HepG2 (cell line): ENCODE measurements around the gene MFRP. TPM values are rescaled to one million over a fixed set of nuclear protein-coding genes. Genes with fewer than 3 reads are reported as not detected.
"Not testable (repeated sequence)": the region's sequence is repeated elsewhere in the genome, so short reads cannot be mapped to it uniquely, and the experiment has no call there.

ENCODE experiments used
- ATAC-seq: fragments of 200-7000 bp; cut with Tn5 transposase; 3 replicates; pipeline ENCODE4 v1.9.1; 2020; ENCODE audit warnings: mild to moderate bottlenecking, moderate library complexity
- BruUV-seq: library from RNA; stranded (reverse); fragments of 400-500 nt; replicated peaks from 2 replicates; lab custom pipeline; 2021; lab: Mats Ljungman, UMichigan
- CTCF ChIA-PET: fragments of 300-600 bp; formaldehyde crosslinking; extraction: SDS; loops from one replicate; lab custom pipeline; 2021; ENCODE audit warnings: low total read pairs, inconsistent platforms, low intra/inter-chr PET ratio; lab: Yijun Ruan, JAX
- POLR2A ChIA-PET: fragments of 350-600 bp; sonication (Branson Sonifier 250); formaldehyde crosslinking; loops from one replicate; lab custom pipeline; 2020; ENCODE audit warnings: antibody characterized with exemption, inconsistent platforms; lab: Yijun Ruan, JAX
- DNase-seq: peaks from one replicate; pipeline ENCODE4 v3.0.0-alpha.2; 2015; ENCODE audit warnings: low spot score
- FAIRE-seq: peaks from 3 replicates; lab custom pipeline; 2011; peaks lifted over from hg19 to GRCh38; lab: Jason Lieb, UNC
- H2AFZ ChIP-seq: one replicate; pipeline ENCODE4 v1.6.1; 2011; ENCODE audit warnings: low read length, inconsistent platforms
- H3K27ac ChIP-seq: fragments of 300-600 bp; 3 replicates; pipeline ENCODE4 v1.8.0; 2011; ENCODE audit warnings: mixed run types, mild to moderate bottlenecking, mixed read lengths, low read length, inconsistent platforms; ENCODE audit not compliant: insufficient read depth; ENCODE audit errors: extremely low read length
- H3K27me3 ChIP-seq, 2 experiments: fragments of 200-600 bp in 1 of 2; 2 replicates in 1 of 2; 3 replicates in 1 of 2; pipeline versions ENCODE4 v1.6.0 to v1.8.0; 2011; ENCODE audit warnings: low read length in 2 of 2, mild to moderate bottlenecking in 2 of 2, moderate library complexity in 2 of 2, inconsistent platforms in 1 of 2; ENCODE audit not compliant: insufficient read depth in 2 of 2, control insufficient read depth in 1 of 2
- H3K36me3 ChIP-seq, 2 experiments: fragments of 200-600 bp in 1 of 2; replicated peaks in 1 of 2; 2 replicates in 1 of 2; 3 replicates in 1 of 2; pipeline versions ENCODE4 v1.5.1 to v1.8.0; 2011; ENCODE audit warnings: low read length in 2 of 2, inconsistent platforms in 1 of 2; ENCODE audit not compliant: insufficient read depth in 2 of 2, control insufficient read depth in 1 of 2
- H3K4me1 ChIP-seq: 2 replicates; pipeline ENCODE4 v1.5.1; 2012; ENCODE audit warnings: low read length, inconsistent platforms; ENCODE audit not compliant: insufficient read depth
- H3K4me2 ChIP-seq: 2 replicates; pipeline ENCODE4 v1.6.0; 2011; ENCODE audit warnings: low read depth, low read length, inconsistent platforms
- H3K4me3 ChIP-seq, 3 experiments: fragments of 200-600 bp in 1 of 3; sonication (generic), shearing (Covaris generic) in 1 of 3; replicated peaks in 1 of 3; 2 replicates each; pipeline ENCODE4 v1.5.1; 2011 to 2016; ENCODE audit warnings: low read length in 3 of 3, inconsistent platforms in 2 of 3, low read depth in 2 of 3, mild to moderate bottlenecking in 2 of 3, control low read depth in 1 of 3, mixed read lengths in 1 of 3; ENCODE audit not compliant: insufficient read depth in 1 of 3
- H3K79me2 ChIP-seq: one replicate; pipeline ENCODE4 v1.6.1; 2011; ENCODE audit warnings: low read length, inconsistent platforms; ENCODE audit not compliant: insufficient read depth
- H3K9ac ChIP-seq: 2 replicates; pipeline ENCODE4 v1.6.0; 2011; ENCODE audit warnings: mild to moderate bottlenecking, low read depth, low read length, inconsistent platforms; ENCODE audit not compliant: insufficient read depth
- H3K9me3 ChIP-seq: 2 replicates; pipeline ENCODE4 v1.5.1; 2012; ENCODE audit warnings: mild to moderate bottlenecking, low read length
- H4K20me1 ChIP-seq: 2 replicates; pipeline ENCODE4 v1.6.0; 2011; ENCODE audit warnings: inconsistent platforms, mild to moderate bottlenecking, low read length, moderate library complexity; ENCODE audit not compliant: insufficient read depth
- ARID2 ChIP-seq: sonication (generic); formaldehyde crosslinking; IDR thresholded peaks from 2 replicates; pipeline ENCODE4 v1.8.1; 2022; ENCODE audit warnings: mild to moderate bottlenecking, missing genetic modification reagents, borderline replicate concordance
- ARNT ChIP-seq: fragments of 450-650 bp; IDR thresholded peaks from 2 replicates; pipeline ENCODE4 v1.6.1; 2017
- CEBPG ChIP-seq: IDR thresholded peaks from 2 replicates; pipeline ENCODE4 v1.6.1; 2016
- CREM ChIP-seq, 2 experiments: sonication (generic) in 1 of 2; formaldehyde crosslinking in 1 of 2; IDR thresholded peaks; 2 replicates each; pipeline versions ENCODE4 v1.4.0 to v1.6.1; 2016 to 2020; ENCODE audit warnings: antibody characterized with exemption in 1 of 2, mild to moderate bottlenecking in 1 of 2, missing genetic modification reagents in 1 of 2
- FOXK2 ChIP-seq: fragments of 450-650 bp; IDR thresholded peaks from 2 replicates; pipeline ENCODE4 v1.6.1; 2016
- FOXP1 ChIP-seq, 2 experiments: fragments of 450-650 bp in 1 of 2; IDR thresholded peaks; 2 replicates each; pipeline ENCODE4 v1.6.1; 2017 to 2018; ENCODE audit warnings: antibody characterized with exemption in 1 of 2
- KDM5B ChIP-seq: sonication (generic); formaldehyde crosslinking; IDR thresholded peaks from 2 replicates; pipeline ENCODE4 v1.4.0; 2020; ENCODE audit warnings: missing genetic modification reagents, mild to moderate bottlenecking, borderline replicate concordance
- NKX3-1 ChIP-seq: sonication (generic); formaldehyde crosslinking; IDR thresholded peaks from 2 replicates; pipeline ENCODE4 v1.5.0; 2020; ENCODE audit warnings: missing genetic modification reagents
- RAD51 ChIP-seq: fragments of 450-650 bp; IDR thresholded peaks from 2 replicates; pipeline ENCODE4 v1.6.1; 2016; ENCODE audit warnings: borderline replicate concordance
- REXO4 ChIP-seq: sonication (generic); formaldehyde crosslinking; IDR thresholded peaks from 2 replicates; pipeline ENCODE4 v1.8.0; 2022; ENCODE audit warnings: missing genetic modification reagents, mild to moderate bottlenecking, borderline replicate concordance
- SMARCC2 ChIP-seq: fragments of 450-650 bp; IDR thresholded peaks from 2 replicates; pipeline ENCODE4 v1.6.1; 2017; ENCODE audit warnings: antibody characterized with exemption, mild to moderate bottlenecking
- SNRNP70 ChIP-seq: fragments of 200-400 bp; formaldehyde crosslinking; IDR thresholded peaks from 2 replicates; pipeline ENCODE4 v1.6.1; 2017; ENCODE audit warnings: mild to moderate bottlenecking, low read depth, low read length, moderate library complexity
- ZKSCAN8 ChIP-seq: IDR thresholded peaks from 2 replicates; pipeline ENCODE4 v1.6.1; 2016; ENCODE audit warnings: borderline replicate concordance, missing genetic modification reagents, missing compliant biosample characterization
- ZNF383 ChIP-seq: sonication (generic); formaldehyde crosslinking; IDR thresholded peaks from 2 replicates; pipeline ENCODE4 v1.4.0; 2020; ENCODE audit warnings: missing genetic modification reagents, mild to moderate bottlenecking, borderline replicate concordance
- ZNF460 ChIP-seq: sonication (generic); formaldehyde crosslinking; IDR thresholded peaks from 2 replicates; pipeline ENCODE4 v1.5.1; 2020; ENCODE audit warnings: missing genetic modification reagents, mild to moderate bottlenecking, borderline replicate concordance
- ZNF557 ChIP-seq: sonication (generic); formaldehyde crosslinking; IDR thresholded peaks from 2 replicates; pipeline ENCODE4 v1.4.0; 2020; ENCODE audit warnings: missing genetic modification reagents
- WGBS: methylation state at CpG from one replicate; pipeline ENCODE4 v1.1.6; 2017; ENCODE audit warnings: low lambda C conversion rate; 5-methylcytosine and 5-hydroxymethylcytosine counted together
- in situ Hi-C: cut with HindIII; loops from 2 replicates; pipeline ENCODE4 v1.10.0; 2017; ENCODE audit warnings: low pct_unique_long_range_greater_than_20kb; ENCODE audit not compliant: extremely low pct_ligation_motif_present
- intact Hi-C: fragments of 100-400 bp; cut with micrococcal nuclease; formaldehyde crosslinking; loops from one replicate; pipeline ENCODE4 v1.10.0; 2022; ENCODE audit not compliant: unreplicated experiment
- polyA plus RNA-seq, 8 experiments: library from polyadenylated mRNA; depleted of rRNA in 3 of 8; stranded (reverse) in 7 of 8; unstranded in 1 of 8; fragments of >200 nt; fragmentation: Illumina TruSeq in 4 of 8; extraction: Trizol in 4 of 8; gene quantifications; 2 replicates each; pipeline versions ENCODE4 v1.2.1 to v1.2.3, GENCODE V29; 2011 to 2016; ENCODE audit warnings: low read depth in 4 of 8, missing spikeins in 1 of 8, mixed read lengths in 1 of 8; ENCODE audit not compliant: insufficient read depth in 1 of 8
- total RNA-seq, 5 experiments: library from RNA; depleted of rRNA; stranded (reverse); fragments of >200 nt; fragmentation: Illumina TruSeq; extraction: Trizol; gene quantifications; 2 replicates each; pipeline ENCODE4 v1.2.3, GENCODE V29; 2016; ENCODE audit warnings: low read depth in 1 of 5
- TF ChIP-seq, protein P1 (sequence below): IDR thresholded peaks from 2 replicates; pipeline ENCODE4 v1.6.1; 2016; ENCODE audit warnings: mild to moderate bottlenecking, missing biosample characterization, missing genetic modification reagents
- TF ChIP-seq, protein P2 (sequence below): sonication (generic); formaldehyde crosslinking; IDR thresholded peaks from 2 replicates; pipeline ENCODE4 v1.5.1; 2020; ENCODE audit warnings: missing genetic modification reagents, mild to moderate bottlenecking, borderline replicate concordance

Gene MFRP
- total and polyA plus RNA-seq, 2 of the 13 experiments (the other 11 are each of a cell fraction or from before 2014, with no cell fraction given): not detected

DNA sequence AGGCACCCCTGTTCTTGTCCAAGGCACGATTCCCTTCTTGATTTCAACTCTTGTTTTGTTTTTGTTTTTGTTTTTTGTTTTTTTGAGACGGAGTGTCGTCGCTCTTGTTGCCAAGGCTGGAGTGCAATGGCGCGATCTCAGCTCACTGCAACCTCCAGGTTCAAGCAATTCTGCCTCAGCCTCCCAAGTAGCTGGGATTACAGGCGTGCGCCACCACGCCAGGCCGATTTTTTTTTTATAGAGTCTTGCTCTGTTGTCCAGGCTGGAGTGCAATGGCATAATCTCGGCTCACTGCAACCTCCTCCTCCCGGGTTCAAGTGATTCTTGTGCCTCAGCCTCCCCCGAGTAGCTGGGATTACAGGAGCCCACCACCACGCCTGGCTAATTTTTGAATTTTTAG is 36.0 kb upstream of the MFRP start:
- Histone ChIP-seq H3K4me2 (peak overlapping the region; percentile 98), H3K4me1 (peaks cover 59% of the 10 kb centered on the region)
- FAIRE-seq, intact Hi-C loops, in situ Hi-C loops, ATAC-seq: not testable (repeated sequence)
- CTCF ChIA-PET: interaction anchor here (2.1 kb wide), 1 partner anchor 44 kb away, joined by 13 read pairs; no protein-coding TSS in a partner anchor
- TF ChIP-seq ZNF460 (CRISPR knock-in tag): peak; percentile 51; the same call in 1 of the 2 replicates
- TF ChIP-seq, all 625 proteins: peak for 1; not testable (repeated sequence) for 624
- not testable (repeated sequence) for H3K9ac ChIP-seq, DNase-seq, H2AFZ ChIP-seq, H3K9me3 ChIP-seq, H4K20me1 ChIP-seq, BruUV-seq, H3K27ac ChIP-seq, H3K27me3 ChIP-seq, H3K36me3 ChIP-seq
- POLR2A ChIA-PET: interaction anchor here (2.6 kb wide), 1 partner anchor 21 kb away, joined by 12 read pairs; no protein-coding TSS in a partner anchor
- peak overlapping the region in 2 of 3 experiments; percentile 47 to 82; a peak in 1 of 6 replicates for H3K4me3 ChIP-seq
- H3K79me2 ChIP-seq: peaks cover 10% of the 10 kb centered on the region
- 90% methylated on average over 14 of the region's 14 CpGs for WGBS

DNA sequence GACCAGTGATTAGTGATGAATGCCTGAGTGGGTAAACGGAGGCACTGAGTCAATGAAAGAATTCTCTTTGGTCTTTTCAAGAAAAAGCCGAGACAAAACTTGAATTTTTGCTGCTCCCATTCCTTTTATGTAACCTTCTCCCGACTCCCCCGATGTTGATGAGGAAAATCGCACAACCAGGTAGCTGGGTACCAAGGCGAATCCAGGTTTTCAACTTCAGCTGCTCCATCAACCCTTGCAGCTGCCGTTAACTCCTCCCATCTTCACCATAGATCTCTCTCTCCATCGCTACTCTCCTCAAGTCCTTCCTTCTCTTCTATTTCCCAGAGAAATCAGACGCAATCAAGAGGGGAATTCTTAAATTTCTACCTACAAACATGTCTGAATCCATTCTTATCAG is 35.6 kb upstream of the MFRP start:
- POLR2A ChIA-PET: interaction anchor here (2.6 to 3.6 kb wide), 2 partner anchors 11 to 20 kb away, joined by 12 to 25 read pairs; no protein-coding TSS in a partner anchor
- intact Hi-C loops: no loop called here
- Histone ChIP-seq H3K4me3 (peak overlapping the region; percentile 47 to 82 (median 53)), H3K27me3 (no peaks in the 10 kb centered on the region; a peak in 1 of 5 replicates), H3K27ac (peak overlapping the region; percentile 55), H3K4me2 (peak overlapping the region; percentile 98), H3K79me2 (peaks cover 12% of the 10 kb centered on the region), H3K4me1 (peaks cover 63% of the 10 kb centered on the region), H3K9me3 (no peaks in the 10 kb centered on the region), H4K20me1 (no peaks in the 10 kb centered on the region), H3K36me3 (no peaks in the 10 kb centered on the region), H2AFZ (no peak overlapping the region), H3K9ac (peak overlapping the region; percentile 72)
- FAIRE-seq (no peak), DNase-seq (no peak), ATAC-seq (no peak)
- WGBS: 33% methylated on average over 9 of the region's 9 CpGs
- CTCF ChIA-PET: interaction anchor here (1.0 to 2.1 kb wide), 2 partner anchors 21 to 44 kb away, joined by 3 to 13 read pairs; no protein-coding TSS in a partner anchor
- BruUV-seq: TSS peak; percentile 77
- in situ Hi-C loops: no loop called here
- TF ChIP-seq RAD51 (no peak), CEBPG (CRISPR knock-in tag) (no peak), CREM (IDR thresholded peaks at IDR 0.05) (no peak), CREM (CRISPR knock-in tag; IDR thresholded peaks at IDR 0.05) (no peak), ZNF383 (no peak), ZKSCAN8 (no peak), SNRNP70 (no peak), ZNF557 (no peak), ARNT (no peak), NKX3-1 (CRISPR knock-in tag) (no peak), FOXK2 (no peak), SMARCC2 (no peak), REXO4 (CRISPR knock-in tag) (no peak), ARID2 (CRISPR knock-in tag) (no peak), FOXP1 (IDR thresholded peaks at IDR 0.05) (no peak), FOXP1 (CRISPR knock-in tag; IDR thresholded peaks at IDR 0.05) (no peak), KDM5B (CRISPR knock-in tag) (no peak)
- TF ChIP-seq, protein P1, sequence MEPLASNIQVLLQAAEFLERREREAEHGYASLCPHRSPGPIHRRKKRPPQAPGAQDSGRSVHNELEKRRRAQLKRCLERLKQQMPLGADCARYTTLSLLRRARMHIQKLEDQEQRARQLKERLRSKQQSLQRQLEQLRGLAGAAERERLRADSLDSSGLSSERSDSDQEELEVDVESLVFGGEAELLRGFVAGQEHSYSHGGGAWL (CRISPR knock-in tag): no peak
- TF ChIP-seq, protein P2, sequence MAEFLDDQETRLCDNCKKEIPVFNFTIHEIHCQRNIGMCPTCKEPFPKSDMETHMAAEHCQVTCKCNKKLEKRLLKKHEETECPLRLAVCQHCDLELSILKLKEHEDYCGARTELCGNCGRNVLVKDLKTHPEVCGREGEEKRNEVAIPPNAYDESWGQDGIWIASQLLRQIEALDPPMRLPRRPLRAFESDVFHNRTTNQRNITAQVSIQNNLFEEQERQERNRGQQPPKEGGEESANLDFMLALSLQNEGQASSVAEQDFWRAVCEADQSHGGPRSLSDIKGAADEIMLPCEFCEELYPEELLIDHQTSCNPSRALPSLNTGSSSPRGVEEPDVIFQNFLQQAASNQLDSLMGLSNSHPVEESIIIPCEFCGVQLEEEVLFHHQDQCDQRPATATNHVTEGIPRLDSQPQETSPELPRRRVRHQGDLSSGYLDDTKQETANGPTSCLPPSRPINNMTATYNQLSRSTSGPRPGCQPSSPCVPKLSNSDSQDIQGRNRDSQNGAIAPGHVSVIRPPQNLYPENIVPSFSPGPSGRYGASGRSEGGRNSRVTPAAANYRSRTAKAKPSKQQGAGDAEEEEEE (CRISPR knock-in tag): no peak
